Measurements from ENCODE around the gene RASAL3. TPM values are rescaled to one million over a fixed set of nuclear protein-coding genes. Genes with fewer than 3 reads are reported as not detected.

The RASAL3 gene
- total and polyA plus RNA-seq, 9 donors = 0.61 to 2.6 (median 1.4) TPM

DNA sequence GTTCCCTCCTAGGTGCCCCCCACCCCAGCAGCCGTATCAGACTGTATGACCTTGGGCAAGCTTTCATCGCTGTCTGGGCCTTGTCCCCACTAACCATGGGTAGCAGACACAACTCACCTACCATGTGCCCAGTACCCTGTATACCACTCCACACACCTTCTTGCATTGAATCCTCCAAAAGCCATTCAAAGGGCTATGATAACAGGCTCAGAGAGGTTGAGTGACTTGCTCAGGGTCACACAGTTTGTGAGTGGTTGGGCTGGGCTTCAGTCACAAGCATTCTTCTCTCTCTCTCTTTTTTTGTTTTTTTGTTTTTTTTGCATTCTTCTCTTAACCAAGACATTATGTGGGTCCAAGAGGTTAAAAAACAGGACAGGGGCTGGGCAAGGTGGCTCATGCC, 2.6 kb downstream of the RASAL3 start:
- Histone ChIP-seq H3K27ac (no peak overlapping the region), H3K4me3 (no peak overlapping the region), H3K9me3 (no peaks in the 10 kb centered on the region), H3K27me3 (no peaks in the 10 kb centered on the region), H3K4me1 (ENCODE audit: insufficient read depth) (peaks cover 4% of the 10 kb centered on the region), H3K36me3 (no peaks in the 10 kb centered on the region)
- intact Hi-C loops (cut with DNase I) = loop anchor here in 1 of 4 donors (10.0 kb wide), 1 partner anchor 83 kb away; no protein-coding TSS in a partner anchor
- DNase-seq = no peak
- TF ChIP-seq EP300 (IDR thresholded peaks at IDR 0.05) = no peak
- TF ChIP-seq, protein P1, sequence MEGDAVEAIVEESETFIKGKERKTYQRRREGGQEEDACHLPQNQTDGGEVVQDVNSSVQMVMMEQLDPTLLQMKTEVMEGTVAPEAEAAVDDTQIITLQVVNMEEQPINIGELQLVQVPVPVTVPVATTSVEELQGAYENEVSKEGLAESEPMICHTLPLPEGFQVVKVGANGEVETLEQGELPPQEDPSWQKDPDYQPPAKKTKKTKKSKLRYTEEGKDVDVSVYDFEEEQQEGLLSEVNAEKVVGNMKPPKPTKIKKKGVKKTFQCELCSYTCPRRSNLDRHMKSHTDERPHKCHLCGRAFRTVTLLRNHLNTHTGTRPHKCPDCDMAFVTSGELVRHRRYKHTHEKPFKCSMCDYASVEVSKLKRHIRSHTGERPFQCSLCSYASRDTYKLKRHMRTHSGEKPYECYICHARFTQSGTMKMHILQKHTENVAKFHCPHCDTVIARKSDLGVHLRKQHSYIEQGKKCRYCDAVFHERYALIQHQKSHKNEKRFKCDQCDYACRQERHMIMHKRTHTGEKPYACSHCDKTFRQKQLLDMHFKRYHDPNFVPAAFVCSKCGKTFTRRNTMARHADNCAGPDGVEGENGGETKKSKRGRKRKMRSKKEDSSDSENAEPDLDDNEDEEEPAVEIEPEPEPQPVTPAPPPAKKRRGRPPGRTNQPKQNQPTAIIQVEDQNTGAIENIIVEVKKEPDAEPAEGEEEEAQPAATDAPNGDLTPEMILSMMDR (IDR thresholded peaks at IDR 0.05) = no peak
- no peak for TF ChIP-seq POLR2A (IDR thresholded peaks at IDR 0.05)
- whole genome bisulfite sequencing, 3 donors = 27 to 56% (median 32%) methylated on average over 2 of the region's 2 CpGs

DNA sequence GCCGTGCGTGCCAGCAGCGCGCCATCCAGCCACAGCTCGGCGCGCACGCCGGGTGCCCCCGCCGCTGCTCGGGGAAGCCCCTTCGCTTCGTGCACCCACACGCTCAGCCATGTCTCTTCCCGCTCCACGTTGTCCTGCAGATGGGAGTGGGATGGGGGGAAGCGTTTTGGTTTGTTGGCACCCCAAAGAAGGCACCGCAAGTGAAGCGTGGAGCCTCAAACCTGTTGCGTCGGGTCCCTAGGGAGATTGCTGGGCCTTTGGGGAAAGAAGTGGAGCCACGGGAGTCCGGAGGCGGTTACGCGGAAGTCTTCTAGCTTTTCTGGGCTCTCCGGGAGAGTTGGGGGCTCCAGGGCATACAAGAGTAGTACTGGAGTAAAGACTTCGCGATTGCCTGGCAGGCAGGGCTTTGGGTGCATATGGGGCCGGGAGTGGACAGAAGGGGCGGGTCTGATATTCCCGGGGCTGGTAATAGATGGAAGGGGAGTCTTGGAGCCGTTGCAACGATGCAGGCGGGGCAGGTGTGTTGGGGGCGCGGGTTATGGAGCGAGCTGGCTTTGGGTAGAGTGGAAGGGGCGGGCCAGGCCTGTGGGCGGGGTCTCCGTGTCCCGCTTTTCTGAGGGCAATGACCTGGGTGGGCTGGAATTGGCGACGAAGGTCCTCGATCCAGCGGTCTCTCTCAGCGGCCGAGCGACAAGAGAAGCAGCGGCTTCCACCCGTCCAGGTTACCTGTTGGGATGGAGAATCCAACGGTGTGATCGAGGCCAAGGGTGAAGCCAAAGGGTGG, 6.5 kb downstream of the RASAL3 start:
- H3K27ac ChIP-seq = no peak overlapping the region
- intact Hi-C loops (cut with DNase I) = no loop called here
- TF ChIP-seq EP300 (IDR thresholded peaks at IDR 0.05) (no peak), POLR2A (IDR thresholded peaks at IDR 0.05) (no peak)
- TF ChIP-seq, protein P1 (IDR thresholded peaks at IDR 0.05) = no peak
- no peak for DNase-seq
- H3K36me3 ChIP-seq = no peaks in the 10 kb centered on the region
- H3K9me3 ChIP-seq = no peaks in the 10 kb centered on the region
- no peaks in the 10 kb centered on the region for H3K27me3 ChIP-seq
- 7 to 13% (median 7%) methylated on average over 52 to 54 of the region's 54 CpGs for WGBS, 3 donors
- H3K4me3 ChIP-seq = no peak overlapping the region
- peaks cover 5% of the 10 kb centered on the region for H3K4me1 ChIP-seq (ENCODE audit: insufficient read depth)

DNA sequence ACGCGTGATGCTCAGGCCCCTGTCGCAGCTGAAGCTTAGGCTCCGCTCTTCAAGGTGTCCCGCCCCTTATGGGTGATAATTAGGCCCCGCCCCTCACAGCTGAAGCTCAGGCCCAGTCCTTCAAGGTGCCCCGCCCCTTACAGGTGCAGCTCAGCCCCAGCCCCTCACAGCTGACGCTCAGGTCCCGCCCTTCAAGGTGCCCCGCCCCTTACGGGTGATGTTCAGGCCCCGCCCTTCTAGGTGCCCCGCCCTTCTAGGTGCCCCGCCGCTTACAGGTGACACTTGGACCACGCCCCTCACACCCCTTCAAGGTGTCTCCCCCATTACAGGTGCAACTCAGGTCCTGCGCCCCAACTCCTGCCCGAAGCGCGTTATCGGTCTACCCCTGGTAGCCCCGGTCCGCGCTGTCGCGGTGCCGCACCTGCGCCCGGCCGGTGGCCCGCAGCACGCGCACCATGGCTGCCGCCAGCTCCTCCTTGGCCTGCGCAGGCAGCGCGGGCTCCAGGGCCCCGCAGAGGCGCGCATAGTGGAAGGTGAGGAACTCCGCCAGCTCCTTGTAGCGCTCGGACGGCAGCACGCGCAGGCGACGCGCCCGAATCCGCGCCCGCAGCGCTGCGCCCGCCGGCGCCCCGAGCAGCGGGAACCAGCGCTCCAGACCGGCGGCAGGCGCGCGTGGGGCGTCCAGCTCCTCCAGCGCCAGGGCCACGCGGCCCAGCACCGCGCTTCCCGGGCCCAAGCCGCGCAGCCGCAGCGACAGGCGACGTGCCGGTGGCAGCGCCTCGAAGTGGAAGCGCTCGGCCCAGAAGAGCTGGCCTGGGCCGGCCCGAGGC, 7.3 kb downstream of the RASAL3 start:
- Histone ChIP-seq H3K27ac (no peak overlapping the region), H3K27me3 (no peaks in the 10 kb centered on the region), H3K9me3 (no peaks in the 10 kb centered on the region), H3K4me3 (no peak overlapping the region), H3K4me1 (ENCODE audit: insufficient read depth) (peaks cover 8% of the 10 kb centered on the region), H3K36me3 (no peaks in the 10 kb centered on the region)
- peak in 2 of 5 donors; percentile 24 to 35 for DNase-seq
- intact Hi-C loops (cut with DNase I) = no loop called here
- 1 to 7% (median 6%) methylated on average over 53 to 86 of the region's 86 CpGs for WGBS, 3 donors
- no peak for TF ChIP-seq EP300 (IDR thresholded peaks at IDR 0.05)
- TF ChIP-seq, protein P1 (IDR thresholded peaks at IDR 0.05) = no peak
- no peak for TF ChIP-seq POLR2A (IDR thresholded peaks at IDR 0.05)

- Histone ChIP-seq H3K9me3 (no peaks in the 10 kb centered on the region), H3K36me3 (no peaks in the 10 kb centered on the region), H3K27ac (no peak overlapping the region), H3K27me3 (no peaks in the 10 kb centered on the region), H3K4me3 (no peak overlapping the region), H3K4me1 (ENCODE audit: insufficient read depth) (peaks cover 10% of the 10 kb centered on the region)
- 18 to 21% (median 20%) methylated on average over 11 to 14 of the region's 14 CpGs for WGBS, 3 donors
- peak in 1 of 5 donors; percentile 21 for DNase-seq
- TF ChIP-seq EP300 (IDR thresholded peaks at IDR 0.05) = no peak
- TF ChIP-seq, protein P1 (IDR thresholded peaks at IDR 0.05) = no peak
- TF ChIP-seq POLR2A (IDR thresholded peaks at IDR 0.05) = no peak
- intact Hi-C loops (cut with DNase I) = no loop called here
Measured at GRCh38 chr19:15456441-15456840, 7.9 kb downstream of the RASAL3 start.

All from ovary (tissue), 9 donors.